Ishikawa (cell line): ENCODE data around the gene APBA3.

ENCODE experiments used
- CEBPB ChIP-seq: IDR thresholded peaks from 2 replicates; pipeline ENCODE4 v1.6.1; 2012
- CREB1 ChIP-seq: IDR thresholded peaks from 2 replicates; pipeline ENCODE4 v1.6.1; 2012; ENCODE audit warnings: low read depth
- EGR1 ChIP-seq: IDR thresholded peaks from 2 replicates; pipeline ENCODE4 v1.6.1; 2012
- EP300 ChIP-seq: IDR thresholded peaks from 2 replicates; pipeline ENCODE4 v1.6.1; 2012; ENCODE audit warnings: borderline replicate concordance
- FOXM1 ChIP-seq: IDR thresholded peaks from 2 replicates; pipeline ENCODE4 v1.6.1; 2012; ENCODE audit warnings: low read depth, borderline replicate concordance
- NFIC ChIP-seq: IDR thresholded peaks from 2 replicates; pipeline ENCODE4 v1.6.1; 2012
- RAD21 ChIP-seq: IDR thresholded peaks from 2 replicates; pipeline ENCODE4 v1.6.1; 2012; ENCODE audit warnings: low read depth
- TAF1 ChIP-seq: IDR thresholded peaks from 2 replicates; pipeline ENCODE4 v1.6.1; 2012; ENCODE audit warnings: low read depth, mild to moderate bottlenecking
- TCF12 ChIP-seq: IDR thresholded peaks from 2 replicates; pipeline ENCODE4 v1.6.1; 2012; ENCODE audit warnings: low read depth
- TEAD4 ChIP-seq: IDR thresholded peaks from 2 replicates; pipeline ENCODE4 v1.6.1; 2012
- YY1 ChIP-seq: IDR thresholded peaks from 2 replicates; pipeline ENCODE4 v1.6.1; 2012; ENCODE audit warnings: low read depth
- ZBTB7A ChIP-seq: IDR thresholded peaks from 2 replicates; pipeline ENCODE4 v1.6.1; 2012; ENCODE audit warnings: low read depth
- TF ChIP-seq, protein P1 (sequence below): IDR thresholded peaks from 2 replicates; pipeline ENCODE4 v1.6.1; 2012
- TF ChIP-seq, protein P2 (sequence below): IDR thresholded peaks from 2 replicates; pipeline ENCODE4 v1.6.1; 2012; ENCODE audit warnings: low read depth, mild to moderate bottlenecking
- TF ChIP-seq, protein P3 (sequence below): IDR thresholded peaks from 2 replicates; pipeline ENCODE4 v1.6.1; 2012

Gene APBA3

DNA sequence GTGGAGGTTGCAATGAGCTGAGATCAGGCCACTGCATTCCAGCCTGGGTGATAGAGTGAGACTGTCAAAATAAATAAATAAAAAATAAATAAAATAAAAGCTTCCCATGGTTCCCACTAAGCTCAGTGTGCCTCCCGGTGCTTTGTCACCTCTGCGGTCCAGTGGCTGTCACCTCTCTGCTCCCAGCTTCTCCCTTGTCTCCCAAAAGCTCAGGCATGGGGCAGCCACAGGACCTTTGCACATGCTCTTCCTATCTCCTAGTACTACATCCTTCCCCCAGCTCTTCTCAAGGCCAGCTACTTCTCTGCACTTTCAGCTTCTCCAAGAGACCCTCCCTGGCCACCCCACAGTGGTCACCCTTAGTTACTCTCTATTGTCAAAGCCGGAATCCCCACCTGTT, 32.3 kb upstream of the APBA3 start:
- TF ChIP-seq EGR1 (no peak), TEAD4 (no peak), CREB1 (no peak), NFIC (no peak), RAD21 (no peak), ZBTB7A (no peak), TAF1 (no peak), CEBPB (no peak), TCF12 (no peak), YY1 (no peak), EP300 (no peak), FOXM1 (no peak)
- TF ChIP-seq, protein P1, sequence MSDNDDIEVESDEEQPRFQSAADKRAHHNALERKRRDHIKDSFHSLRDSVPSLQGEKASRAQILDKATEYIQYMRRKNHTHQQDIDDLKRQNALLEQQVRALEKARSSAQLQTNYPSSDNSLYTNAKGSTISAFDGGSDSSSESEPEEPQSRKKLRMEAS, result no peak
- TF ChIP-seq, protein P2, sequence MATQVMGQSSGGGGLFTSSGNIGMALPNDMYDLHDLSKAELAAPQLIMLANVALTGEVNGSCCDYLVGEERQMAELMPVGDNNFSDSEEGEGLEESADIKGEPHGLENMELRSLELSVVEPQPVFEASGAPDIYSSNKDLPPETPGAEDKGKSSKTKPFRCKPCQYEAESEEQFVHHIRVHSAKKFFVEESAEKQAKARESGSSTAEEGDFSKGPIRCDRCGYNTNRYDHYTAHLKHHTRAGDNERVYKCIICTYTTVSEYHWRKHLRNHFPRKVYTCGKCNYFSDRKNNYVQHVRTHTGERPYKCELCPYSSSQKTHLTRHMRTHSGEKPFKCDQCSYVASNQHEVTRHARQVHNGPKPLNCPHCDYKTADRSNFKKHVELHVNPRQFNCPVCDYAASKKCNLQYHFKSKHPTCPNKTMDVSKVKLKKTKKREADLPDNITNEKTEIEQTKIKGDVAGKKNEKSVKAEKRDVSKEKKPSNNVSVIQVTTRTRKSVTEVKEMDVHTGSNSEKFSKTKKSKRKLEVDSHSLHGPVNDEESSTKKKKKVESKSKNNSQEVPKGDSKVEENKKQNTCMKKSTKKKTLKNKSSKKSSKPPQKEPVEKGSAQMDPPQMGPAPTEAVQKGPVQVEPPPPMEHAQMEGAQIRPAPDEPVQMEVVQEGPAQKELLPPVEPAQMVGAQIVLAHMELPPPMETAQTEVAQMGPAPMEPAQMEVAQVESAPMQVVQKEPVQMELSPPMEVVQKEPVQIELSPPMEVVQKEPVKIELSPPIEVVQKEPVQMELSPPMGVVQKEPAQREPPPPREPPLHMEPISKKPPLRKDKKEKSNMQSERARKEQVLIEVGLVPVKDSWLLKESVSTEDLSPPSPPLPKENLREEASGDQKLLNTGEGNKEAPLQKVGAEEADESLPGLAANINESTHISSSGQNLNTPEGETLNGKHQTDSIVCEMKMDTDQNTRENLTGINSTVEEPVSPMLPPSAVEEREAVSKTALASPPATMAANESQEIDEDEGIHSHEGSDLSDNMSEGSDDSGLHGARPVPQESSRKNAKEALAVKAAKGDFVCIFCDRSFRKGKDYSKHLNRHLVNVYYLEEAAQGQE, result no peak
- TF ChIP-seq, protein P3, sequence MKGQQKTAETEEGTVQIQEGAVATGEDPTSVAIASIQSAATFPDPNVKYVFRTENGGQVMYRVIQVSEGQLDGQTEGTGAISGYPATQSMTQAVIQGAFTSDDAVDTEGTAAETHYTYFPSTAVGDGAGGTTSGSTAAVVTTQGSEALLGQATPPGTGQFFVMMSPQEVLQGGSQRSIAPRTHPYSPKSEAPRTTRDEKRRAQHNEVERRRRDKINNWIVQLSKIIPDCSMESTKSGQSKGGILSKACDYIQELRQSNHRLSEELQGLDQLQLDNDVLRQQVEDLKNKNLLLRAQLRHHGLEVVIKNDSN, result no peak

GRCh38 chr19:3792114-3792513, 30.6 kb upstream of the APBA3 start:
- TF ChIP-seq ZBTB7A (no peak), EP300 (no peak), CREB1 (no peak)

DNA sequence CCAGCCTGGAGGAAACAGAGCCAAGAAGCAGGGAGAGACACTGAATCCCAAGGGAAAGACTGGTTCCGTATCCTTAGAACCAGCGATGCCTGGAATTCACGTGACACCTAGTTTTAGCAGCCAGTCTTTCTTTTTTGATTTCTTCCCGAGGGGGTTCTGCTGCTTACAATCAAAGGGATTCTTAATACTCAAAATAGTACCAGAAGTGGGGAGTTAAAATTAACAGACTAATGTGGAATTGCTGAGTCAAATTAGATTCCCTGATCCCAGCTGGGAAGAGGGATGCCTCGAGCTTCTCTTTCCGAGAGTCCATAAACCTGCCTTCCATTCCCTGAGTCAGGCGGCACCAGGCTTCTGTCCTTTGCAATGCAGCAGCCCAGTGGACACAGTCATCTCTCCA, 29.4 kb upstream of the APBA3 start:
- TF ChIP-seq, protein P1, result no peak
- TF ChIP-seq RAD21 (no peak), ZBTB7A (no peak), TCF12 (no peak), NFIC (no peak), EGR1 (no peak), TAF1 (no peak), YY1 (no peak)
- TF ChIP-seq, protein P3, result no peak

DNA sequence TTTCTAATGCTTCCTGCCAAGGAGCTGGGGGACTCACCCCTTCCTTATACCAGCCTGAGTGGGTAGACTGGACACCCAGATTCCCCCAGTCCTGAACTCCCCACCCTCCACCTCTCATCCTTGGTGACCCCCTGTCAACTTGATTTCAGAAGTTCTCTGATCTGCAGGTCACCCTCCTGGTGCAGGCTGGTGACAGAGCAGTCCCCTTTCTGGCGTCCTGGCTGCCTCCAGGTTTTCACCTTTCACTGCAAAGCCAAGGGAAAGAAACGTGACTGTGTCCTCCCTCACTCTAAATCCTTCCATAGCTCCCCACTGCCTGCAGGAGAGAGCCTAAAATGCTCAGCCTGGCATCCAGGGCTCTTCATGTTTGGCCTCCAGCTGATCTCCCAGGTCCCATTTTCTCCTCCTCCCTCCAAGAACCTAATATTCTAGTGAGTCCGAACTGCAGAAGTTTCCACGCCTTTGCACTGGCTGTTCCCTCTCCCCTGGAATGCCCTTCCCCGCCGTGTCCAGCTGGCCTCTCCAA, 28.8 kb upstream of the APBA3 start:
- TF ChIP-seq, protein P3, result no peak
- TF ChIP-seq TEAD4 (no peak), RAD21 (no peak)
- TF ChIP-seq, protein P2, result no peak

DNA sequence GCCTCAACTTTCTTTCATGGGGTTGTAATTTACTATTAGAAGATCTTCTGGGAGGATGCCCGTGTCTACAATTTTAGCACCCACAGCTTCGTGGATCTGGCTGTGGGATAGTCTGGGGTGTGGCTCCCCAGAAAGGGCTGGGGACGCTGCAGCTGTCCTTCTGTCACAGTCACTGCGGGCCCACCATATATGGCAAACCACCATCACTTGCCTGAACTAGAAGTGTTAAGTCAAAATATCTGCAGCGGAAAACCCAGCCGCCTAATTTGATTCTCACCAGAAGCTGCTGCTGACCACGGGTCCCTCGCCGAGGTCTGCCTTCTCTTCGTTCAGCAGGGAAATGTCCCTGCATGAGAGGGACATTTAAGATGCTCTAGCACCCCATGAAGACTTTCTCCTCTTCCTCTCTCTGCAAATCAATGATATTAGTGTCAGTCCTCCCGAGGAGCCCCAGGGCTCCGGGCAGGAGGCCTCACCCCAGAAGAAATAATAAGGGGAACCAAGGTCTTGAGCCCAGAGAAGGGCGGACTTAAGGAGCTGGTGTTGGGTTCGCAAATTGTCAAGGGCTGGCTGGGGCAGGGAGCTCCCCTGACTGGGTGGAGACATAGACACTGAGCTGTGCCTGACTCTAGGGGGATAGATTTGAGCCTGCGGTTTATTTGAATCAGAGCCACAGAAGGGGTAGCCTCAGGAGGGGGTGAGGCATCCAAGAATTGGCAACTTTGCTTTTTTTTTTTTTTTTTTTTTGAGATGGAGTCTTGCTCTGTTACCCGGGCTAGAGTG, 27.7 kb upstream of the APBA3 start:
- TF ChIP-seq, protein P2, result no peak
- TF ChIP-seq, protein P1, result no peak
- TF ChIP-seq RAD21 (no peak), ZBTB7A (no peak)
